GM20000 (cell line): Measurements from ENCODE around the gene UVSSA.
"Not testable (repeated sequence)": the region's sequence is repeated elsewhere in the genome, so short reads cannot be mapped to it uniquely, and the experiment has no call there.

Experiments used
- DNase-seq: peaks from one replicate; pipeline ENCODE4 v3.0.0; 2012; ENCODE audit warnings: low spot score
- CTCF ChIP-seq: IDR thresholded peaks from 2 replicates; pipeline ENCODE4 v1.5.1; 2012; ENCODE audit warnings: mild to moderate bottlenecking, control low read depth; ENCODE audit errors: extremely low read depth, missing control alignments

UVSSA gene

GRCh38 chr4:1330761-1331590, 16.0 kb upstream of the UVSSA start:
- no peak for DNase-seq

GRCh38 chr4:1331591-1332353, 15.2 kb upstream of the UVSSA start:
- no peak for DNase-seq
- TF ChIP-seq CTCF = no peak

More at GRCh38 chr4:1330761-1331590, 16.0 kb upstream of the UVSSA start:
- TF ChIP-seq CTCF = no peak

- TF ChIP-seq CTCF = no peak
- no peak for DNase-seq
Observed at GRCh38 chr4:1332686-1333085, 14.3 kb upstream of the UVSSA start.

GRCh38 chr4:1333256-1333655, 13.8 kb upstream of the UVSSA start:
- DNase-seq = no peak
- TF ChIP-seq CTCF = no peak

GRCh38 chr4:1333851-1334578, 13.0 kb upstream of the UVSSA start:
- not testable (repeated sequence) for DNase-seq

GRCh38 chr4:1334579-1334895, 12.5 kb upstream of the UVSSA start:
- TF ChIP-seq CTCF = no peak
- DNase-seq = no peak

GRCh38 chr4:1335193-1335883, 11.7 kb upstream of the UVSSA start:
- not testable (repeated sequence) for DNase-seq

- TF ChIP-seq CTCF = no peak
- DNase-seq = no peak
Observed at GRCh38 chr4:1336088-1336491, 10.9 kb upstream of the UVSSA start.
